ENCODE measurements around the gene ZIC1. TPM values are rescaled to one million over a fixed set of nuclear protein-coding genes. Genes with fewer than 3 reads are reported as not detected.

The ZIC1 gene
- total and polyA plus RNA-seq, 2 of the 13 experiments (the other 11 are each of a cell fraction or from before 2014, with no cell fraction given) = not detected

- no peak for FAIRE-seq
- no peak for DNase-seq (ENCODE audit: low spot score)
- POLR2A ChIA-PET = no interaction called here
- TF ChIP-seq IKZF4 (CRISPR knock-in tag; IDR thresholded peaks at IDR 0.05; ENCODE audit: borderline replicate concordance, low read depth, not compliant biosample characterization) (no peak), ARID2 (CRISPR knock-in tag; IDR thresholded peaks at IDR 0.05; ENCODE audit: borderline replicate concordance) (no peak), ZSCAN21 (CRISPR knock-in tag; IDR thresholded peaks at IDR 0.05; ENCODE audit: borderline replicate concordance) (no peak), ZNF382 (CRISPR knock-in tag; IDR thresholded peaks at IDR 0.05; ENCODE audit: borderline replicate concordance) (no peak), CHD2 (IDR thresholded peaks at IDR 0.05; ENCODE audit: low read depth, low read length) (no peak), ZNF260 (CRISPR knock-in tag; IDR thresholded peaks at IDR 0.05; ENCODE audit: borderline replicate concordance, low read depth) (no peak), ZNF781 (CRISPR knock-in tag; IDR thresholded peaks at IDR 0.05; ENCODE audit: borderline replicate concordance, not compliant biosample characterization) (no peak), ZNF451 (CRISPR knock-in tag; IDR thresholded peaks at IDR 0.05) (no peak), PAX8 (CRISPR knock-in tag; IDR thresholded peaks at IDR 0.05; ENCODE audit: borderline replicate concordance) (no peak), ZNF225 (CRISPR knock-in tag; IDR thresholded peaks at IDR 0.05) (no peak), BRF2 (CRISPR knock-in tag; IDR thresholded peaks at IDR 0.05) (no peak), AHDC1 (CRISPR knock-in tag; IDR thresholded peaks at IDR 0.05; ENCODE audit: borderline replicate concordance) (no peak), E2F5 (CRISPR knock-in tag; conservative IDR thresholded peaks at IDR 0.05) (no peak), ZBTB2 (CRISPR knock-in tag; IDR thresholded peaks at IDR 0.05; ENCODE audit: low read depth) (no peak)
These were observed 11.4 kb downstream of the ZIC1 start for GRCh38 chr3:147420353-147421183.

More at GRCh38 chr3:147420353-147421183, 11.4 kb downstream of the ZIC1 start:
- BruUV-seq (replicated peaks) = no TSS peak
- H3K79me2 ChIP-seq (ENCODE audit: insufficient read depth, low read length) = no peaks in the 10 kb centered on the region
- no peaks in the 10 kb centered on the region for H3K9me3 ChIP-seq (ENCODE audit: low read length)
- H3K27me3 ChIP-seq (ENCODE audit: control insufficient read depth in 1 of 2, insufficient read depth in 2 of 2, low read length in 2 of 2) = peaks cover 2 to 60% of the 10 kb centered on the region in 2 experiments; a peak in 4 of 5 replicates
- in situ Hi-C loops (cut with HindIII; ENCODE audit: extremely low pct_ligation_motif_present, low pct_unique_long_range_greater_than_20kb) (no loop called here), intact Hi-C loops (cut with micrococcal nuclease; ENCODE audit: unreplicated experiment) (no loop called here)
- CTCF ChIA-PET (ENCODE audit: low intra/inter-chr PET ratio, low total read pairs) = no interaction called here
- no peaks in the 10 kb centered on the region for H4K20me1 ChIP-seq (ENCODE audit: insufficient read depth, low read length)
- H3K36me3 ChIP-seq (replicated peaks in 1 of 2; ENCODE audit: control insufficient read depth in 1 of 2, insufficient read depth in 2 of 2, low read length in 2 of 2) = no peaks in the 10 kb centered on the region
- no peak overlapping the region for H3K9ac ChIP-seq (ENCODE audit: insufficient read depth, low read depth, low read length)
- H3K4me3 ChIP-seq (replicated peaks in 1 of 3; ENCODE audit: insufficient read depth in 1 of 3, low read depth in 2 of 3, low read length in 3 of 3) = no peak overlapping the region
- no peaks in the 10 kb centered on the region for H3K4me1 ChIP-seq (ENCODE audit: insufficient read depth, low read length)
- H3K27ac ChIP-seq (ENCODE audit: extremely low read length, insufficient read depth, low read length) = no peak overlapping the region
- 44% methylated on average over 12 of the region's 32 CpGs for WGBS (ENCODE audit: low lambda C conversion rate)
- no peak for ATAC-seq
- H3K4me2 ChIP-seq (ENCODE audit: low read depth, low read length) = no peak overlapping the region
- no peak overlapping the region for H2AFZ ChIP-seq (ENCODE audit: low read length)
